Measurements from ENCODE around the gene ABTB2.
"Not testable (repeated sequence)": the region's sequence is repeated elsewhere in the genome, so short reads cannot be mapped to it uniquely, and the experiment has no call there.

The ABTB2 gene

DNA sequence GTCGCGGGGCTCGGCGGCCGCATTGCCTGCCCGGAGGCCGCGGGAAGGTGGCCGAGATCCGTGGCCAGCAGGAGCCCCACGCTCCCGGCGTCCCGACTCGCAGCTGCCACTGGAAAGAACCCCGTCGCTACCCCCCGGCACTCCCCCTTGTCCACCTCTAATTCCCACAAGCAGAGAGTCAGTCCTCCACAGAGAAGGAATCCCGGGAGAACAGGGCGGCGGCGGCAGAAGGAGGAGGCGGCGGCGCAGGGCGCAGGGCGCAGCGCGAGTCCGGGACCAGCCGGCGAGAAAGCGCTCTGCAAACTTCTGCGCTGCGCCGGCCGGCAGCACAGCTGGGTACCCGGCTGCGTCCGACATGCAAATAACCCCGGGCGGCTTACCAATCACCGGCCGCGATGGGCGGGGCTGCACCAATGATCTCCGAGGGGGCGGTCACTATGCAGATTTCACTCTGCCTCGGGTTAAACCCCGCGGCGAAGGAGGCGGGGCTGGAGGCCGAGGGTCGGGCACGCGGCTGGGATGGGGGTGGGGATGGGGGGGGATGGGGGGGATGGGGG is at the start of gene ABTB2:
ABTB2 (minus strand) TSS at position 310 of the 557 bp plus-strand sequence.
- DNase-seq (ENCODE audit: low read depth, low spot score) = peak; percentile 81

DNA sequence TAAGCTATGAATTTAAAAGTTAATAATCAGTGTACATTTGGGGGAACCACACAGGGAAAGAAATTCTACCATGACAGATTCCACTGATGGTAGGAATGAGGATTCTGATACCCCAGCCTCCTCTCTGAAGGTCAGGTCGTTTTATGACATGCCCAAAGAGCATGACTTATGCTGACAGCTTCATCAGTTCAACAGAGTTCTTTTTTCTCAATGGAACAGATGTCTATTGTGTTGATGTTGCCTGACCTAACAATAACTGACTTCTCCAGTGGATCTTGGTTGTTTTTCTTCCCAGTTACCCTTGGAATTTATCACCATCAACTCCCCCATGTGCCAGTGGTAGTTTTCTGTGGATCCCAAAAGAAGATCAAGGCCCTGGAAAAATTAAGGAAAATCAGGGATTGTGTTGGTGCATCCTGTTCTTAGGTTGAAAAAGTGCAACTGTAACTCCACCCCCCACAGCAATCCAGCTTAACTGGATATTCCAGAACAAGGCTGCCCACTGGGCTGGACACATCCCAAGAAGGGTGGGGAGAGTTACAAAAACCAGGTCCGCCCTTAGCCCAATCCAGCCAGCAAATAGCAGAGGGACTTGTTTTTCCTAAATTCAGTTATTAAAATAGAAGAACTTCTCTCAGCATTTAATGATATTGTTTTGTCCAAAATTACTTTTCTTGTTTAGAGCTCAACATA is 49.5 kb upstream of the ABTB2 start:
- DNase-seq (ENCODE audit: low read depth, low spot score) = no peak

DNA sequence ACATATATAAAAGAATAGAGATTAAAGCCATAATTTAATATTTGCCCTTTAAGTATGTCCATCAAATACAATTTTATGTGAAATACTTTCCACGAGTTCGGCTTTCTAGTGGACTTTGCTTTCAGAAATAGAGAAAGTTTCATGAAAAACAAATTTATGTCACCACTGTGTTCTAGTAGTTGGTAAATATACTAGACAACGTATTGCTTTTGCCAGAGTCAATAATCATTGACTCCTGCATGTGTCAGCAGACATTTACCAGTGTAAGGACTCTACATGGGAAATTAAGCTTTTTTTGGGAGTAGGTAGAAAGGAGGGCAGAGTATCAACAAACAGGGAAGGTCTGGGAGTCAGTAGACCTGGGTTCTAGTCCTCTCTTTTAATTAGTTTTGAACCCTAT is 48.6 kb upstream of the ABTB2 start:
- no peak for DNase-seq (ENCODE audit: low read depth, low spot score)

DNA sequence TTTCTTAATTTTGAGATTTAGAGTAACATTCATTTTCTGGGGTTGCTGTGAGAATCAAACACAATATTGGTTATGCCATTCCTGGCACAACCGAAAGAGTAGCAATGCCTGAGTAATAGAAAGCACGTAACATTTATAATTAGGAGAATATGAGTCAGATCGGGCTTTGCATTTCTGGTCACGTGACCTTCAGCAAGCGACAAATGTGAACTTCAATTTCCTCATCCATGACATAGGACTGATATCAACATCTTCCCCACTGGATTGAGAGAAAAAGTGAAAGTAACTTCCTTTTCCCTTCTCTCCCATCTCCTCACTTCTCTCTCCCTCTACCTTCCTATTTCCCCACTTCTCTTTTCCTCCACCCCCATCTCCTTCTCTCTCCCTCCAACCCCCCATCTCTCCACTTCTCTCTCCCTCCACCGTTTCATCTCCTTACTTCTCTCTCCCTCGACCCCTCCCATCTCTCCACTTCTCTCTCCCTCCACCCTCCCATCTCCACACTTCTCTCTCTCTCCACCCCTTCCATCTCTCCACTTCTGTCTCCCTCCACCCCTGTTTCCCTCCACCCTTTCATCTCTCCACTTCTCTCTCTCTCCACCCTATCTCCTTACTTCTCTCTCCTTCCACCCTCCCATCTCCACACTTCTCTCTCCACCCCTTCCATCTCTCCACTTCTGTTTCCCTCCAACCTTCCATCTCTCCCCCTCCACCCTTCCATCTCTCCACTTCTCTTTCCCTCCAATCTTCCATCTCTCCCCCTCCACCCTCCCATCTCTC is 47.5 kb upstream of the ABTB2 start:
- DNase-seq (ENCODE audit: low read depth, low spot score) = no peak

DNA sequence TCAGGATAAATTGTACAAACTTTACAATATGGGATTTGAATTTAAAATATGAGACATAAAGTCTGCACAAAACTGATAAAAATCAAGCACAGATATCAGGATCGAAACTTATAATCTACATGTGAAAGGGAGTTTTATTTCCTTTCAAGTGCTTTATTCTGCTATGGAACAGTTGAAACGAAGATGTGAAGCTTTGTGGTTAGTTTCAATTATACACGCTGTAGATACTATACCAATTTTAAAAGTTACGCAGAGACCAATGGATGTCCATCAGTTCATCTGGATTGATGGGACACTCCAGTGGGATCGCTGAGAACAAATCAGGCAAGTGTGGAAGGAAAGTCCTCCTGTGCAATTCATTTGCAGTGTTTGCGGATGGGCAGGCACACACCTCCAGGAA is 46.5 kb upstream of the ABTB2 start:
- no peak for DNase-seq (ENCODE audit: low read depth, low spot score)

DNA sequence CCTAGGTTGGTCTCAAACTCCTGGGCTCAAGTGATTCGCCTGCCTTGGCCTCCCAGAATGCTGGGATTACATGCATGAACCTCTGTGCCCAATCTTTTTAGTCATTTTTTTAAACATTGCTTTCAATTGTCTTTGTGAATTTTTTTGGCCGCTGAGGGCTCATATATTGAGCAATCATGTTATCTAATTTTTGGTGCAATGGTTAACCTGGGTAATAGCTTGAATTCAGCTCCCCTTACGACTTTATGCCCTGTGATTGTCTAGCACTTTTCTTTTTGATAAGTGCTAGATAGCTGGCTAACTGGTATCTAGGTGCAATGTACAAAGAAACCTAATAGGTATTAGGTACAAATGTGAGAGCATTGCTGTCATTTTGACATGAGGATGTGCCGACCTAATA is 45.6 kb upstream of the ABTB2 start:
- no peak for DNase-seq (ENCODE audit: low read depth, low spot score)

DNA sequence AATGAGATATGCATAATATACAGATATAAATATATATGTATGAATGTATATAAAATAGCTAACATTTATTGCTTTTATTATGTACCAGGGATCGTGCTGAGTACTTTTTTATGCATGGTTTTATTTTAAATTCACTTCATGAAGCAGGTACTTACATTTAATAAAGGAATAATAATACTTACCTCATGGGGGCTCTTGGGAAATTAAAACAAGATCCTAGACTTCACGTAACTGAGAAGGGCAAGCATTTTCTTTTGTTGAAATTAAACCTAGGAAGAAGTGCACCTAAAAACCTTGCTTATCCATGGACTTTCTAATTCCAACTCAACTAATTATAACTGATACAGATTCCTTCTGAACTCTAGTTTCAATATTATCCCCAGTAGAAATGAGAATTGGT is 40.0 kb upstream of the ABTB2 start:
- no peak for DNase-seq (ENCODE audit: low read depth, low spot score)

DNA sequence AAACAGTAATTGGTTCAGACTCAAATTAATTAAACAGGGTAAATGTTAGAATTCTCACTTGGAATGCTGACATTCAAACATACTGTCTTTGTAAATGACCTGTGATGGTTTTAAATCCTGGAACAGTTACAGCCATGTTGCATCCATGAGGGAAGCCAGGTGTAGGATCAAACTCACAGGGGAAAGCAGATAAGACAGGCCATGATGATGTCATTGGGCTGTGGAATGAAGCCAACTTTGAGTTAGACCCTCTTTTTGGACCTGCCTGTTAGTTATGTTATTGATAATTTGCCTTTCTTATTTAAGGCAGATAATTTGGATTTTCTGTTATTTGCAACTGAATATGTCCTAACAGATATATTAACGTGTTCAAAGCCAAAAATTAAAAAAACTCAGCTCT is 39.3 kb upstream of the ABTB2 start:
- DNase-seq (ENCODE audit: low read depth, low spot score) = no peak

DNA sequence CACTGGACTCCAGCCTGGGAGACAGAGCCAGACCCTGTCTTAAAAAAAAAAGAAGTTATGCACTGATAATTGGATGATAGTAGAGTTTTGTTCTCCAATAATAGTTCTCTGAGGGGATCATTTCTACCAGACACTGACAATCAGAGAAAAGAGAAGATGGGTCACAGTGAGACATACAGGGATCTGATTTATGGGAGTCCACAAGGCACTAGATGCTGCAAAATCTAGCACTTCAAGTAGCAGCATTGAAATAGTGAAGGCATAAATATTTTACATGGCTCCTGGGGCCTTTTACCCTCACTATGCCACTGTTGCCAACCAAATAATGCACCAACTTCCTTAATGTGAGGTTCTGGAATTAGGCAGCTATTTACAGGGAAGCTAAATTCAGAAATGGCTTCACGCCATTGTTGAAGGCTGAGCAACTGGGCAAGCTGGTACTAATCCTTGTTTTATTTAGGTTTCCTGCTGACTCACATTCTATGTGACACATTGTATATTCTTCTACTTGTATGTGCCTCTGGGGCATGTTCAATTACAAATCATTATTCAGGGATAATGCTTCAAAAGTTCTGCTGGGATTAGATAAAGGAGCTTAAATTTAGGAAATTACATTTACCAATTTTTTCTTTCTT is 38.2 kb upstream of the ABTB2 start:
- no peak for DNase-seq (ENCODE audit: low read depth, low spot score)

DNA sequence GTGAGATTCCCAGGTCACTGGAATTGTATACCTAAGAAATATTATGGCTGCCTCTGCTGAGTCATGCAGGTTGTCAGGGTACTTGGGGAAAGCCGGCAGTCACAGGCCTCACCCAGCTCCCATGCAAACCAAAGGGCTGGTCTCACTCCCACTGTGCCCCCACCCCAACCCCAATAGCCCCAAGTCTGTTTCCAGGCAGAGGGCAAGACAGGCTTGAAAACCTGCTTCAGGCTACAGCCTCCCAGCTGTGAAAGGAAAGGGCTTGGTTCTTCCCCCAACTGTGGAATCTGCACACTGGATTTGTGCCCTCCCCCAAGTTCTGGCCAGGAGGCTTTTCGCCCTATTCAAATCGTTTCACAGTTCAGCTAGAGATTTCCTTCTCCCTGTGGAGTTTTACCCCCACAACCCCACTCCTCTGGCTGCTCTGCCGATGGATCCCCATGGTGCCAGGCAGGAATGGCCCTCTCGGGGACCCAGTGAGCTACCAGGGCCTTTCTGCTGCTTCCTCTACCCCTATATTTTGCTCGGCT is 37.0 kb upstream of the ABTB2 start:
- DNase-seq (ENCODE audit: low read depth, low spot score) = no peak

DNA sequence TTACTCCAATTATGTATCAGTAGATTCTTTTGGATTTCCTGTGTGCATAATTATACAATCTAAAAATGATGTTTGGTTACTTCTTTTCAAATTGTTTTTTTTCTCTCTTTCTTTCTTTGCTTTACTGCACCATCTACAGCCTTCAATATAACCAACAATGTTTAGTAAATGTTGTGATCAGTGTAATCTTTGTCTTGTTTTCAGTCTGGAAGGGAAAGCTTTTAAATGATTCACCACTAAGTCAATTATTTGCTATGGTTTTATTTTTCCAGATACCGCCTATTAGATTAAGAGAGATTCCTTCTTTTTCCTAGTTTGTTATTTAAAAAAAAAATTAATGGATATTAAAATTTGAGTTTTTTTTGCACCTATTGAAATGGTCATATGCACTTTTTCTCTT is 29.8 kb upstream of the ABTB2 start:
- DNase-seq (ENCODE audit: low read depth, low spot score) = no peak

DNA sequence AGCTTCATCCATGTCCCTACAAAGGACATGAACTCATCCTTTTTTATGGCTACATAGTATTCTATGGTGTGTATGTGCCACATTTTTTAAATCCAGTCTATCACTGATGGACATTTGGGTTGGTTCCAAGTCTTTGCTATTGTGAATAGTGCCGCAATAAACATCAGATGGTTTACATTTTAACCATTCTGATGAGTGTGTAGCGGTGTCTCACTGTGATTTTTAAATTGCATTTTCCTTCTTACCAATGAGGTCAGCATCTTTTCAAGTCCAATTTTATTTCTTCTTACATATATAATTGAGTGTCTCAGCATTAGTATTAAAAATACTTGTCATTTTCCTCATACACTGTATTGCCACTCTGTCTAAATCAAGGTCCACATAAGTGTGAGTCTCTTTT is 28.5 kb upstream of the ABTB2 start:
- not testable (repeated sequence) for DNase-seq (ENCODE audit: low read depth, low spot score)

DNA sequence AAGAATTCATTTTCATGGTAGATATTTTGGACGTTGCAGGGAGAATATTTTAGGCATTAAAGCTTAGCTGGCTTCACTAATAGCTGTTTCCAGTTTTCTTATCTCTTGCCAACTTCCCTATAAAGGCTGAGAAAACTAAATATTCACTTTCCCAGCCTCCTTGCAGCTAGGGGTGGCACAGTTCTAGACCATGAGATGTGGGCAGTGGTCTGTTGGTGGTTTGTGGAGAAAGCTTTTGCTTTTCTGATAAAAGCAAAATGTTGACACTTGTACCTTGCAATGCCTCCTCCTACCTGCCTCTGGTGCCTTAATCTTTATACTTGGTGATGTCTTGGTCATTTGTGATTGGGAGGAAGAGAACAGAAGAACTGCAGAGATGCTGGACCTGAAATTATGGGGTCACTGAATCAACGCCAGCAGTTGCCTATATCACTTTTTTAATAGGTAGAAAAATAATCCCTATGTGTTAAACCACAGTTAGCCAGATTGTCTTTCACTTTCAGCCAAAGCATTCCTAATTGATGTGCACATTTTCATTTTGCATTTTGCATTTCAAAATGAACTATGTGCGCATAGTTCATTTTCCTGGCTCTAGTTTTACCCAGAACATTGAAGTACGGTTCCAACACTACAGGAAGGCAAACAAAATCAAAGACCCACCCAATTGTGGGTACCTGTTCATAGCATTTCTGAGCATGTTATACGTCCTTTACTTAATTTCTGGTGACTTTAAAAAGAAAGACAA is 24.9 kb upstream of the ABTB2 start:
- DNase-seq (ENCODE audit: low read depth, low spot score) = no peak

DNA sequence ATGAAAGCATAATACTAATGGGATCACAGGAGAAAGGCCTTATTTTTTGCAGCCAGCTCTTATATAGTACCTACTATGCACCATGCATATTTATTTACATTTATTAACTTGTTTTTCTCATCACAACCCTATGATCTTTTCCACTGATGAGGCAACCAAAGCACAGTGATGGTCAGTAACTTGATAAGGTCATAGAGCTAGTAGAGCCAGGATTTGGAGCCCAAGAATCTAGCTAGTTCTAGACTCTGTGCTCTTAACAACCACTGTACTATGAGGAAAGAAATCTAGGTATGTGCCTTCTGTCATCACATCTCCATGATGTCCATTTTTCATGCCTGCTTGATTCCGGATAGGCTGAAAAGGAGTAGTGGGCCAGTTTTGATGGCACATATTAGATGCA is 24.0 kb upstream of the ABTB2 start:
- no peak for DNase-seq (ENCODE audit: low read depth, low spot score)

DNA sequence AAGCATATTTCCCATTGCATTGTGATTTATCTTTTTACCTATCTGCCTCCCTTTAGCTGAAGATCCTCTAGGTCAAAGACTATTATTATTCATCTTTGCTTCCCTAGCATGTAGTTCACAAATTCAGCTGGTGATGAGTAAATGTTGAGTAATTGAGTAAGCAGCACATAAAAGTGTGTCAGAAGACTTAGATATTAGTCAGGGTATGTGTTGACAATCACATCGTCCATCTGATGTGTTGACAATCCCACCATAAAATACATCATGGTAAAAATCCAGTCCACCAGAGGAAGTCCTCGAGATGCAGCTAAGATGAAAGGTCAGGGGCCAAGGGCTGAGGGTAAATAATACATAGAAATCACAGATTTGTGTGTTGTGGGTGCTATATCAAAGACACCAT is 22.9 kb upstream of the ABTB2 start:
- DNase-seq (ENCODE audit: low read depth, low spot score) = no peak

DNA sequence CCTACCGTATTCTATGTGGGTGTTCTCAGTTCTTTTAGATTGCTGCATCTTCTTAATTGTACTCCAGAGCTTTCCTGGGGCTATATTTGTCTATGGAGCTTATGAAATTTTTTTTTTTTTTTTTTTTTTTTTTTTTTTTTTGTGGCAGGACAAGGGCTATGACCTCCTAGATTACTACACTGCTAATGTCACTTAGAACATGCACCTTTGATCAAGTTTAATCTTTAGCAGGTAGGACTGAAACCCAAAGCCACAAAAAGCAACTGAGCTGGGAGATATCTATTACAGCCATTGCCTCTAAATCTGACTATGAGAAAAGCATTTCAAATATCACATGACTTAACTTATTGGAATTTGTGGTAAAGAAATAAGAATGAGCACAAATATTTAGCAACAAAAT is 21.7 kb upstream of the ABTB2 start:
- DNase-seq (ENCODE audit: low read depth, low spot score) = no peak

DNA sequence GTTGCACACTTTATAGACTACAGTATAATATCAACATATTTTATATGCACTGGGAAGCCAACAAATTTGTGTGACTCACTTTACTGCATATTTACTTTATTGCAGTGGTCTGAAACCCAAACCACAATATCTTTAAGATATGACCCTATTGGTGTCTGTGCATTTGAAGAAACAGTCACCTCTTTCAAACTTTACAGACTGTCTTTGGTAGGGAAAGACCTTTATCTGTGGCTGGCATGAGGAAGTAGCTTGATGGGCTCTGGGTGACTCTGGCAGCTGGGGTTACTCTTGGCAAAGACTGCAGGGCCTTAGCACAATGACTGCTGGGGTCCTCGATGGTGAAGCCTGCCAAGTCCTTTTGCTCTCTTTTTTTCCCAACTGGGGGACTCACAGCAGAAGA is 21.3 kb upstream of the ABTB2 start:
- no peak for DNase-seq (ENCODE audit: low read depth, low spot score)

DNA sequence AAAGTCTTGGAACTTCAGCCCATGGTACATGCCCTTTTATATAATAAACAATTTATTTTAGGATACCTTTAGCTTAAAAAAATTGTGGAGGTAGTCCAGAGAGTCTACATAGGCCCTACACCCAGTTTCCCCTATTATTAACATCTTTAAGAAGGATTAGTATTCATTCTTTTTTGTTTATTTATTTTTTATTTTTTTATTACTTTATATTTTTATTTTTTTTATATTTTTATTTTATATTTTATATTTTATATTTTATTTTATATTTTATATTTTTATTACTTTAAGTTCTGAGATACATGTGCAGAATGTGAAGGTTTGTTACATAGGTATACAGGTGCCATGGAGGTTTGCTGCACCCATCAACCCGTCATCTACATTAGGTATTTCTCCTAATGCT is 15.9 kb upstream of the ABTB2 start:
- DNase-seq (ENCODE audit: low read depth, low spot score) = no peak

DNA sequence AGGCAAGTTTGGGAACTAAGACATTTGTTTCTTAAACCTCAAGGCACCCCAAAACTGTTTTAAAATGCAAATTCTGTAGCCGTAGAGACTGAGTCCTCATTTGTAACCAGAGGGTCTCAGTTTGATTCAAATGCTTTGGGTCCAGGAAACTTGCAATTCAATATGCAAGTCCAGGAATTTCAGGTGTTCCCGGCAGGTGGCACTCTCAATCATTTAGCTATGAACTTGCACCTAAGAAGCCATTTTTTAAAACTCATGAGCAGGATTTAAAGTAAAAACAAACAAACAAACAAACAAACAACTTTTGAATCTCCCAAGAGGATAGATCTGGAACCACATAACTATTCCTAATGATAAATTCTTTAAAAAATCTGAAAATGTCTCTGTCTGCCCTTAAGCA is 8.7 kb upstream of the ABTB2 start:
- DNase-seq (ENCODE audit: low read depth, low spot score) = no peak

DNA sequence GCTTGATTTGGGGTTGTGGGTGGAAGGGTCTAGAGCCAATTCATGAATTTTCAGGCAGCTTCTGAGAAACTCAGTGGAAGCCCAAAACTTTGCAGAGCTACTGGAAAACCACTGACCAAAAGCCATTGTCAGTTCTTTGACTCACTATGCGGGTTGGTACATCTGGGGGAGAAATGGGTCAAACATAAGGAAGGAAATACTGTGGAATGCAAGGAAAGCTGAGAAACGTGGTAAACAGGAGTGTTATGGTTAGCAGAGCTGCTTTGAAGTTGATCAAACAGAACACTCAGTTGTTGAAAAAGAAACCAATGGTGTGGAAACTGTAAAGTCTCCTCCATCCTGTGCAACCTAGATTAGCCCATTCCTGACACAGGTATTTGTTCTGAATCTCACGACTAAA is 6.3 kb upstream of the ABTB2 start:
- no peak for DNase-seq (ENCODE audit: low read depth, low spot score)

DNA sequence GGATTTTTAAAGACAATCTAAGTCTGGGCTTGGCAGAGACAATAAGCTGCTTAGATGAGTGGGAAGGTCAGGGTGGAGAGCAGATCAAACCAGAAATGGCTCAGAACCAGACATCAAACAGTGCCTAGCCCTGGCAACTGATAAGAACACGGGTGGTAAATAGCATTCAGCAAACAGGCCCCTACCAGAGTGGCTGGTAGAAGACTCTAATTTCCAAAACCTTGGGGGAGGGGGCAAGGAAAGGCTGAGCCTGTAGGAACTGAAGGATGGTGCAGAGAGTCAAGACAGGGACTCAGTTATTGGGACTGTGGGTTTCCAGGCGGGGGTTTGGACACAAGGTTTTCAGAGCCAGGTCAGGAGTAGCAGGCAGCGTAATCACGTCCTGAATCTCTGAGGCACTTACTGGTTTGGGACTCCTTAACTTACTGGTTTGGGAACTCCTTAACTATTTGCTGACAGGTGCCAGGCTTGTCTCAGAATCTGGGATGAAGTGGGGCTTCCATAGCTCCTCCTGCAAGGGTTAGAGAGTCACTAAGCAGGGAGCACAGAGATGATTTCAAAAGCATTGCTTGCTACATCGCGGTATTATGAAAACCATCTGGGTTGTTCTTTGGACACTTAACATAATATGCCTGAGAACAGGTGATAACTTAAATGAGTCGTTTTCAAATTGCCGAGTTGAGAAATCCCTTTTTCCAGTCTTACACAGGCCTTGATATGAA is 5.7 kb upstream of the ABTB2 start:
- no peak for DNase-seq (ENCODE audit: low read depth, low spot score)
